ENCODE results near the gene KANSL1. TPM values are rescaled to one million over a fixed set of nuclear protein-coding genes. Genes with fewer than 3 reads are reported as not detected.

The KANSL1 gene
- polyA plus RNA-seq, 1 donor from 2014 or later, result 65.0 TPM

DNA sequence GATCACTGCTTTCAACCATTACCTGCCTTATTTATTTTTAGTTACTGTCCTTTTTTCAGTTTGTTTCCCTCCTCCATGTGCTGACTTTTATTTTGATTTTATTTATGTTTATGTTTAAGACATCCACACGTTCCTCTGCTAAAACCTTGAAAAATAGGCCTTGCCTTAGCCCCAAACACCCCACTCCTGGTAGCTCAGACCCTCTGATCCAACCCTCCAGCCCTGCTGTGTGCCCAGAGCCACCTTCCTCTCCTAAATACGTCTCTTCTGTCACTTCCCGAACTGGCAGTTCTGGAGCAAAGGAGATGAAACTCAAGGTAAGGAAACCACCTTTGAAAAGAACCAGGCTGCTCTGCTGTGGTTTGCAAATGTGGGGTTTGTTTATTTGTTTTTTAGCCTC is 203.5 kb downstream of the KANSL1 start:
- no peak overlapping the region for H3K4me2 ChIP-seq (ENCODE audit: low read length)
- H3K4me3 ChIP-seq (ENCODE audit: low read length), result no peak overlapping the region
- no peaks in the 10 kb centered on the region for H3K9me2 ChIP-seq (ENCODE audit: insufficient read depth, low read length)
- H3K9ac ChIP-seq (ENCODE audit: low read length), result no peak overlapping the region
- no peaks in the 10 kb centered on the region for H3K9me3 ChIP-seq (ENCODE audit: low read length)
- peaks cover 6% of the 10 kb centered on the region for H3K36me3 ChIP-seq (ENCODE audit: insufficient read depth, low read length)
- no peaks in the 10 kb centered on the region for H3K79me2 ChIP-seq (replicated peaks; ENCODE audit: insufficient read depth, low read length)
- H3K27ac ChIP-seq (ENCODE audit: low read length), result no peak overlapping the region
- H3F3A ChIP-seq (ENCODE audit: insufficient read depth, low read length, poor library complexity, severe bottlenecking), result no peaks in the 10 kb centered on the region
- no peaks in the 10 kb centered on the region for H4K20me1 ChIP-seq (ENCODE audit: insufficient read depth)
- TF ChIP-seq RAD21 (conservative IDR thresholded peaks at IDR 0.05), result no peak
- TF ChIP-seq CTCF (IDR thresholded peaks at IDR 0.05; ENCODE audit: poor library complexity, severe bottlenecking), result no peak
- TF ChIP-seq, protein P1, sequence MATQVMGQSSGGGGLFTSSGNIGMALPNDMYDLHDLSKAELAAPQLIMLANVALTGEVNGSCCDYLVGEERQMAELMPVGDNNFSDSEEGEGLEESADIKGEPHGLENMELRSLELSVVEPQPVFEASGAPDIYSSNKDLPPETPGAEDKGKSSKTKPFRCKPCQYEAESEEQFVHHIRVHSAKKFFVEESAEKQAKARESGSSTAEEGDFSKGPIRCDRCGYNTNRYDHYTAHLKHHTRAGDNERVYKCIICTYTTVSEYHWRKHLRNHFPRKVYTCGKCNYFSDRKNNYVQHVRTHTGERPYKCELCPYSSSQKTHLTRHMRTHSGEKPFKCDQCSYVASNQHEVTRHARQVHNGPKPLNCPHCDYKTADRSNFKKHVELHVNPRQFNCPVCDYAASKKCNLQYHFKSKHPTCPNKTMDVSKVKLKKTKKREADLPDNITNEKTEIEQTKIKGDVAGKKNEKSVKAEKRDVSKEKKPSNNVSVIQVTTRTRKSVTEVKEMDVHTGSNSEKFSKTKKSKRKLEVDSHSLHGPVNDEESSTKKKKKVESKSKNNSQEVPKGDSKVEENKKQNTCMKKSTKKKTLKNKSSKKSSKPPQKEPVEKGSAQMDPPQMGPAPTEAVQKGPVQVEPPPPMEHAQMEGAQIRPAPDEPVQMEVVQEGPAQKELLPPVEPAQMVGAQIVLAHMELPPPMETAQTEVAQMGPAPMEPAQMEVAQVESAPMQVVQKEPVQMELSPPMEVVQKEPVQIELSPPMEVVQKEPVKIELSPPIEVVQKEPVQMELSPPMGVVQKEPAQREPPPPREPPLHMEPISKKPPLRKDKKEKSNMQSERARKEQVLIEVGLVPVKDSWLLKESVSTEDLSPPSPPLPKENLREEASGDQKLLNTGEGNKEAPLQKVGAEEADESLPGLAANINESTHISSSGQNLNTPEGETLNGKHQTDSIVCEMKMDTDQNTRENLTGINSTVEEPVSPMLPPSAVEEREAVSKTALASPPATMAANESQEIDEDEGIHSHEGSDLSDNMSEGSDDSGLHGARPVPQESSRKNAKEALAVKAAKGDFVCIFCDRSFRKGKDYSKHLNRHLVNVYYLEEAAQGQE (IDR thresholded peaks at IDR 0.05; ENCODE audit: borderline replicate concordance), result no peak
- TF ChIP-seq EP300 (conservative IDR thresholded peaks at IDR 0.05; ENCODE audit: poor library complexity, severe bottlenecking), result no peak
- TF ChIP-seq EZH2 (IDR thresholded peaks at IDR 0.05; ENCODE audit: borderline replicate concordance, insufficient read depth, low read length, poor library complexity, severe bottlenecking), result no peak
- TF ChIP-seq POLR2AphosphoS5 (IDR thresholded peaks at IDR 0.05), result no peak
- TF ChIP-seq MXI1 (conservative IDR thresholded peaks at IDR 0.05; ENCODE audit: poor library complexity, severe bottlenecking), result no peak
- TF ChIP-seq SMC3 (conservative IDR thresholded peaks at IDR 0.05; ENCODE audit: poor library complexity), result no peak
- TF ChIP-seq TAF1 (IDR thresholded peaks at IDR 0.05; ENCODE audit: low read depth), result no peak
- no peaks in the 10 kb centered on the region for H3K27me3 ChIP-seq (ENCODE audit: insufficient read depth, low read depth, low read length)
- H2AFZ ChIP-seq (ENCODE audit: low read depth, low read length), result no peak overlapping the region

- Histone ChIP-seq H3K4me2 (ENCODE audit: low read length) (no peak overlapping the region), H3K27me3 (ENCODE audit: insufficient read depth, low read depth, low read length) (no peaks in the 10 kb centered on the region), H3K27ac (ENCODE audit: low read length) (no peak overlapping the region), H3K9me3 (ENCODE audit: low read length) (no peaks in the 10 kb centered on the region), H3K9me2 (ENCODE audit: insufficient read depth, low read length) (no peaks in the 10 kb centered on the region), H4K20me1 (ENCODE audit: insufficient read depth) (no peaks in the 10 kb centered on the region), H3F3A (ENCODE audit: insufficient read depth, low read length, poor library complexity, severe bottlenecking) (no peaks in the 10 kb centered on the region), H3K9ac (ENCODE audit: low read length) (no peak overlapping the region), H3K4me3 (ENCODE audit: low read length) (no peak overlapping the region), H3K79me2 (replicated peaks; ENCODE audit: insufficient read depth, low read length) (no peaks in the 10 kb centered on the region), H2AFZ (ENCODE audit: low read depth, low read length) (no peak overlapping the region), H3K36me3 (ENCODE audit: insufficient read depth, low read length) (peaks cover 6% of the 10 kb centered on the region)
- TF ChIP-seq SMC3 (conservative IDR thresholded peaks at IDR 0.05; ENCODE audit: poor library complexity) (no peak), EP300 (conservative IDR thresholded peaks at IDR 0.05; ENCODE audit: poor library complexity, severe bottlenecking) (no peak), MXI1 (conservative IDR thresholded peaks at IDR 0.05; ENCODE audit: poor library complexity, severe bottlenecking) (no peak), EZH2 (IDR thresholded peaks at IDR 0.05; ENCODE audit: borderline replicate concordance, insufficient read depth, low read length, poor library complexity, severe bottlenecking) (no peak), CTCF (IDR thresholded peaks at IDR 0.05; ENCODE audit: poor library complexity, severe bottlenecking) (no peak)
- TF ChIP-seq, protein P1 (IDR thresholded peaks at IDR 0.05; ENCODE audit: borderline replicate concordance), result no peak
Observed at GRCh38 chr17:45987706-45988105, 205.5 kb downstream of the KANSL1 start.
